AG04450 (cell line): Measurements from ENCODE around the gene POLD2. TPM values are rescaled to one million over a fixed set of nuclear protein-coding genes. Genes with fewer than 3 reads are reported as not detected.

Source experiments
- CTCF ChIA-PET: fragments of 300-600, 350-600 bp; formaldehyde crosslinking; extraction: SDS; loops from one replicate; lab custom pipeline; 2022; ENCODE audit warnings: antibody characterized with exemption, inconsistent platforms; lab: Charles Lee
- POLR2A ChIA-PET: fragments of 350-600 bp; formaldehyde crosslinking; extraction: SDS; loops from one replicate; lab custom pipeline; 2021; ENCODE audit warnings: antibody characterized with exemption, inconsistent platforms; lab: Yijun Ruan, JAX
- DNase-seq: peaks from one replicate; pipeline ENCODE4 v3.0.0-alpha.2; 2011; ENCODE audit warnings: low read depth, low spot score
- H3K27ac ChIP-seq: one replicate; pipeline ENCODE4 v1.5.1; 2012; ENCODE audit warnings: low read depth, low read length, control low read depth
- H3K27me3 ChIP-seq: one replicate; pipeline ENCODE4 v1.6.0; 2012; ENCODE audit warnings: low read length; ENCODE audit not compliant: control insufficient read depth, insufficient read depth
- H3K4me3 ChIP-seq: 2 replicates; pipeline ENCODE4 v1.5.1; 2011; ENCODE audit warnings: mild to moderate bottlenecking, low read depth, low read length, control low read depth
- H3K9me3 ChIP-seq: 2 replicates; pipeline ENCODE4 v1.5.1; 2012; ENCODE audit warnings: low read length; ENCODE audit not compliant: control insufficient read depth, insufficient read depth
- polyA plus RNA-seq: library from polyadenylated mRNA; depleted of rRNA; stranded (reverse); fragments of >200 nt; gene quantifications from 2 replicates; pipeline ENCODE4 v1.2.3, GENCODE V29; 2011
- TF ChIP-seq, protein P1 (sequence below): IDR thresholded peaks from 2 replicates; pipeline ENCODE4 v1.5.1; 2011; ENCODE audit warnings: low read depth, low read length, control low read depth, inconsistent platforms

Gene POLD2
- polyA plus RNA-seq, 1 experiment: 64.8 TPM

GRCh38 chr7:44134943-44135628 lies 11.7 kb upstream of the POLD2 start:
- no peaks in the 10 kb centered on the region for H3K9me3 ChIP-seq
- CTCF ChIA-PET: interaction anchor here (0.7 kb wide), 1 partner anchor 61 kb away, joined by 3 read pairs; no protein-coding TSS in a partner anchor
- TF ChIP-seq, protein P1, sequence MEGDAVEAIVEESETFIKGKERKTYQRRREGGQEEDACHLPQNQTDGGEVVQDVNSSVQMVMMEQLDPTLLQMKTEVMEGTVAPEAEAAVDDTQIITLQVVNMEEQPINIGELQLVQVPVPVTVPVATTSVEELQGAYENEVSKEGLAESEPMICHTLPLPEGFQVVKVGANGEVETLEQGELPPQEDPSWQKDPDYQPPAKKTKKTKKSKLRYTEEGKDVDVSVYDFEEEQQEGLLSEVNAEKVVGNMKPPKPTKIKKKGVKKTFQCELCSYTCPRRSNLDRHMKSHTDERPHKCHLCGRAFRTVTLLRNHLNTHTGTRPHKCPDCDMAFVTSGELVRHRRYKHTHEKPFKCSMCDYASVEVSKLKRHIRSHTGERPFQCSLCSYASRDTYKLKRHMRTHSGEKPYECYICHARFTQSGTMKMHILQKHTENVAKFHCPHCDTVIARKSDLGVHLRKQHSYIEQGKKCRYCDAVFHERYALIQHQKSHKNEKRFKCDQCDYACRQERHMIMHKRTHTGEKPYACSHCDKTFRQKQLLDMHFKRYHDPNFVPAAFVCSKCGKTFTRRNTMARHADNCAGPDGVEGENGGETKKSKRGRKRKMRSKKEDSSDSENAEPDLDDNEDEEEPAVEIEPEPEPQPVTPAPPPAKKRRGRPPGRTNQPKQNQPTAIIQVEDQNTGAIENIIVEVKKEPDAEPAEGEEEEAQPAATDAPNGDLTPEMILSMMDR: no peak
- no peak overlapping the region for H3K27ac ChIP-seq
- no peak for DNase-seq
- H3K4me3 ChIP-seq: no peak overlapping the region
- POLR2A ChIA-PET: no interaction called here
- peaks cover 12% of the 10 kb centered on the region for H3K27me3 ChIP-seq

DNA sequence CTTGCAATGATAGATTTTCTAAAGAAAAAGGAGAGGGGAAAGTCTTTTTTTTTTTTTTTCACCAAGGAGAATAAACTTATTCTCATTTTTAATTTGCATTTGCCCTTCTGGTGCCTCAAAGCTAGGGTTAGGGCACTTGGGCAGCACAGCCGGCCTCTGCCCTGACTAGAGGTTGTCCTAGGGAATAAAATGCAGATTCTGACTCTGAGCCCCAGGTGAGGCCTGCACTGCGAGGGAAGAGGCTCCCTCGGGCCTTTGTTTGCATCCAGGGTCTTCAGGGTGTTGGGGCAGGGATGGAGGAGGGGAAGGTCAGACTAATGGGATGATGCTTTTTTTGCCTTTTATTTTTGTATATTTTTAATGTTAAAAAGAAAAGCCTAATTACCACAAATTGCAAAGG lies 9.9 kb upstream of the POLD2 start:
- no peak for DNase-seq
- H3K4me3 ChIP-seq: no peak overlapping the region
- H3K9me3 ChIP-seq: peaks cover 2% of the 10 kb centered on the region; the same call in 1 of the 2 replicates
- H3K27me3 ChIP-seq: peaks cover 9% of the 10 kb centered on the region
- ChIA-PET CTCF (interaction anchor here (0.7 kb wide), 1 partner anchor 61 kb away, joined by 3 read pairs; no protein-coding TSS in a partner anchor), POLR2A (interaction anchor here (0.7 kb wide), 1 partner anchor 381 kb away, joined by 6 read pairs; no protein-coding TSS in a partner anchor)
- H3K27ac ChIP-seq: no peak overlapping the region
- TF ChIP-seq, protein P1: no peak

DNA sequence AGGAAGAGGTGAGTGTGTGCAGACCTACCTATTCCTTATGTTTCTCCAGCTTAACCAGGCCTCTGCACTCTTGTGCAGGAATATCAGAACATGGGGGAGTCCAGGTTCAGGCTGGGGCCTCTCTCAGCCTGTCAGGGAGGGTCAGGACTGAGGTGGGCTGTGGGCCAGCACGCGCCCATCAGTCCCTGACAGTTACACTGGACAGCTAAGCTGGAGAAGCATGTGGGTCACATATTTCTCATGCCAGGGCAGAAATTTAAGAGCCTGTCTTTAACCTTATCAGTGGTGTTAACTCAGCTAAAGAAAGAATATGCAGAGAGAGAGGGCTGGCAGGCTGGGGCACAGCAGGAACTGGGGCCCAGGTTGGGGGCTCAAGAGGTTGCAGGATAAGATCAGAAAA lies 8.7 kb upstream of the POLD2 start:
- H3K27me3 ChIP-seq: peaks cover 2% of the 10 kb centered on the region
- POLR2A ChIA-PET: interaction anchor here (0.6 to 0.7 kb wide), 2 partner anchors 31 to 63 kb away, joined by 3 to 10 read pairs; no protein-coding TSS in a partner anchor
- H3K9me3 ChIP-seq: peaks cover 12% of the 10 kb centered on the region
- TF ChIP-seq, protein P1: no peak
- no peak overlapping the region for H3K4me3 ChIP-seq
- CTCF ChIA-PET: interaction anchor here (1.1 to 2.5 kb wide), 2 partner anchors 65 to 434 kb away, joined by 3 to 18 read pairs; no protein-coding TSS in a partner anchor
- H3K27ac ChIP-seq: no peak overlapping the region
- no peak for DNase-seq

DNA sequence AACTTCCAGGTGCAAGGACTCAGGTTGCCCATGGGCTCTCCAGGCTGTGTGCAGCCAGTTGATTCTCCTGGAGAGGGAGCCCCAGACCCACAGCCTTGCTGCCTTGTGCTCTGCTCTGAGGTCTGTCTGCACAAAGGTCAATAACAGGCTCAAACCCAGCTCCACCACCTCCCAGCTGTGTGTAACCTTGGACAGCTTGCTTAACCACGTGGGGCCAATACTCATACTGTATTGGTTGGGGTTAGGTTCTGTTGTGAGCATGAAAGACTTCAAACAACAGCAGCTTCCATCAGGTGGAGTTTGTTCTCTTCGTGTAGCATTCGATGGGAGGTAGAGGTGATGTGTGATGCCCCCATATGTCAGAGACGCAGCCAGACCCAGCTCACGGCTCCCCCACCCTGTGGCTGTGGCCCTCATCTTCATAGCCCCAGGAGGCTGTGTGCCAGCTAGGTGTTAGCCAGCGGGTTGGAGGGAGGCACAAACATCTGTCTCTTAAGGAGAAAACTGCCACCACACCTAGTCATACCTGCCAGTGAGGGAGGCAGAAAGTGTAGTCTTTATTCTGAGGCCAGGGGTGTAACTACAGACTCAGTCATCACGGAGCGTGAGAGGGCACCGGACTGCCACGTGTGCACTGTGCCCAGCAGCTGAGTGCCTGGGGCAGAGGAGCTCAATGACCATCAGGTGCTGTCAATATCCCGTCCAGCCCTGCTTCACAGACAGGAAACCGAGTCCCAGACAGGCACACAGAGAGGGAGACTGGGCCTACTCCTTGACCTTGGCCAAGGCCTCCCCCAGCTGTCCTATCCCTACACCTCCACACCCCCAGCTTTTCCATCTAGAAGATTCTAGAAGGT lies 8.1 kb upstream of the POLD2 start:
- POLR2A ChIA-PET: interaction anchor here (0.6 to 0.7 kb wide), 2 partner anchors 32 to 62 kb away, joined by 3 to 10 read pairs; no protein-coding TSS in a partner anchor
- CTCF ChIA-PET: interaction anchor here (1.0 to 2.5 kb wide), 5 partner anchors 11 to 434 kb away, joined by 3 to 18 read pairs (median 3); partner anchors contain the start of gene YKT6
- no peak for DNase-seq
- TF ChIP-seq, protein P1: peak; percentile 44
- peaks cover 2% of the 10 kb centered on the region for H3K27me3 ChIP-seq
- H3K4me3 ChIP-seq: no peak overlapping the region
- H3K27ac ChIP-seq: no peak overlapping the region
- H3K9me3 ChIP-seq: peaks cover 12% of the 10 kb centered on the region
